ENCODE measurements around the gene UCN2.

UCN2 gene

DNA sequence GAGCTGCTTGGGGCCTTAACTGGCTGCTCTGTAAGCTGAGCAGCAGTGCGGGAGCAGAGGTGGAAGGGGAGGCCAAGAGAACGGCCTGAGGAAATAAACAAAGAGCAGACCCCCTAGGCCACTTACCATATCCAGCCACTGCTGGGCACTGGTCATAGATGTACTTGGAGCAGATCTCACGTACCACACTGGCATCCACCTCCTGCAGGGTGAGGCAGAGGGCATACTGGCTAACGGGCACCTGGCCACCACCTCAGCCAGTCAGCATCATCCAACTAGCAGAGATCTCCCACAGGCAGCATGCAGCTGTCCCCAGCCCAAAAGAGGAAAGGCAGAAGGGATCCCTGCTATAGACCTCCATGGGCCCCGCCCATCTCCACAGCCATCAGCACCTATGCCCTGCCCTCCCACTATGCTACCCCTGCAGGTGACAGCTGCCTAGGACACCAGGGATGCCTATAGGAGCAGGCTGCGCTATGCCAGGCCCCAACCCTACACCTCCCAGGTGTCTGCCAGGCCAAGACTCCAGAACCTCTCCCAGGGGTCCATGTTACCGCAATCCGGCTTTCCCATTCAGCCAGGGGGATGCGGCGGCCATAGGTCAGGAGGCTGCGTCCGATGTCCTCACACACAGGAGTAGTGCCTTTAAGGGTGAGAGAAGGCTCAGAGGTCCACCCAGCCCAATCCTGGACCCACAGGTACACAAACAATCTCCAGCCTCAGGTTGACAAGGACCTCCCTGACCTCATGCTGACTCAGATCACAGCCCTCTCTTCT lies 36.1 kb upstream of the UCN2 start:
- no peak for DNase-seq (ENCODE audit: low read depth)
- TF ChIP-seq, protein P1, sequence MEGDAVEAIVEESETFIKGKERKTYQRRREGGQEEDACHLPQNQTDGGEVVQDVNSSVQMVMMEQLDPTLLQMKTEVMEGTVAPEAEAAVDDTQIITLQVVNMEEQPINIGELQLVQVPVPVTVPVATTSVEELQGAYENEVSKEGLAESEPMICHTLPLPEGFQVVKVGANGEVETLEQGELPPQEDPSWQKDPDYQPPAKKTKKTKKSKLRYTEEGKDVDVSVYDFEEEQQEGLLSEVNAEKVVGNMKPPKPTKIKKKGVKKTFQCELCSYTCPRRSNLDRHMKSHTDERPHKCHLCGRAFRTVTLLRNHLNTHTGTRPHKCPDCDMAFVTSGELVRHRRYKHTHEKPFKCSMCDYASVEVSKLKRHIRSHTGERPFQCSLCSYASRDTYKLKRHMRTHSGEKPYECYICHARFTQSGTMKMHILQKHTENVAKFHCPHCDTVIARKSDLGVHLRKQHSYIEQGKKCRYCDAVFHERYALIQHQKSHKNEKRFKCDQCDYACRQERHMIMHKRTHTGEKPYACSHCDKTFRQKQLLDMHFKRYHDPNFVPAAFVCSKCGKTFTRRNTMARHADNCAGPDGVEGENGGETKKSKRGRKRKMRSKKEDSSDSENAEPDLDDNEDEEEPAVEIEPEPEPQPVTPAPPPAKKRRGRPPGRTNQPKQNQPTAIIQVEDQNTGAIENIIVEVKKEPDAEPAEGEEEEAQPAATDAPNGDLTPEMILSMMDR (IDR thresholded peaks at IDR 0.05; ENCODE audit: insufficient read depth, low read depth, low read length, missing control alignments): no peak
- no peak overlapping the region for H3K4me3 ChIP-seq (ENCODE audit: low read depth, low read length)

GRCh38 chr3:48599077-48599501 lies 35.5 kb upstream of the UCN2 start:
- TF ChIP-seq, protein P1 (IDR thresholded peaks at IDR 0.05; ENCODE audit: insufficient read depth, low read depth, low read length, missing control alignments): no peak
- no peak overlapping the region for H3K4me3 ChIP-seq (ENCODE audit: low read depth, low read length)
- DNase-seq (ENCODE audit: low read depth): no peak

GRCh38 chr3:48598323-48599076 lies 34.9 kb upstream of the UCN2 start:
- H3K4me3 ChIP-seq (ENCODE audit: low read depth, low read length): no peak overlapping the region
- DNase-seq (ENCODE audit: low read depth): no peak
- TF ChIP-seq, protein P1 (IDR thresholded peaks at IDR 0.05; ENCODE audit: insufficient read depth, low read depth, low read length, missing control alignments): no peak

GRCh38 chr3:48597408-48597800 lies 33.8 kb upstream of the UCN2 start:
- no peak for DNase-seq (ENCODE audit: low read depth)
- no peak overlapping the region for H3K4me3 ChIP-seq (ENCODE audit: low read depth, low read length)
- TF ChIP-seq, protein P1 (IDR thresholded peaks at IDR 0.05; ENCODE audit: insufficient read depth, low read depth, low read length, missing control alignments): no peak

- TF ChIP-seq, protein P1 (IDR thresholded peaks at IDR 0.05; ENCODE audit: insufficient read depth, low read depth, low read length, missing control alignments): no peak
- no peak overlapping the region for H3K4me3 ChIP-seq (ENCODE audit: low read depth, low read length)
- DNase-seq (ENCODE audit: low read depth): no peak
Measured at GRCh38 chr3:48596676-48597407, 33.3 kb upstream of the UCN2 start.

GRCh38 chr3:48596157-48596556 lies 32.6 kb upstream of the UCN2 start:
- TF ChIP-seq, protein P1 (IDR thresholded peaks at IDR 0.05; ENCODE audit: insufficient read depth, low read depth, low read length, missing control alignments): no peak
- H3K4me3 ChIP-seq (ENCODE audit: low read depth, low read length): no peak overlapping the region
- DNase-seq (ENCODE audit: low read depth): no peak
